Activated T-cell treated with anti-CD3 and anti-CD28 coated beads for 4 hours (primary cell): ENCODE results near the gene PMS2.
"Not testable (repeated sequence)": the region's sequence is repeated elsewhere in the genome, so short reads cannot be mapped to it uniquely, and the experiment has no call there.

Experiments
- DNase-seq: peaks from one replicate; pipeline ENCODE4 v3.0.0-alpha.2; 2020

The PMS2 gene

GRCh38 chr7:6008668-6009611, at the start of gene PMS2, which contains the start of gene AIMP2:
Gene PMS2, minus strand, starts transcription at chr7:6009049. Its CDS starts 30 bp downstream, at chr7:6009019.
Gene AIMP2, plus strand, starts transcription at chr7:6009272. Its CDS starts 92 bp downstream, at chr7:6009364.
- peak; percentile 96 for DNase-seq

DNA sequence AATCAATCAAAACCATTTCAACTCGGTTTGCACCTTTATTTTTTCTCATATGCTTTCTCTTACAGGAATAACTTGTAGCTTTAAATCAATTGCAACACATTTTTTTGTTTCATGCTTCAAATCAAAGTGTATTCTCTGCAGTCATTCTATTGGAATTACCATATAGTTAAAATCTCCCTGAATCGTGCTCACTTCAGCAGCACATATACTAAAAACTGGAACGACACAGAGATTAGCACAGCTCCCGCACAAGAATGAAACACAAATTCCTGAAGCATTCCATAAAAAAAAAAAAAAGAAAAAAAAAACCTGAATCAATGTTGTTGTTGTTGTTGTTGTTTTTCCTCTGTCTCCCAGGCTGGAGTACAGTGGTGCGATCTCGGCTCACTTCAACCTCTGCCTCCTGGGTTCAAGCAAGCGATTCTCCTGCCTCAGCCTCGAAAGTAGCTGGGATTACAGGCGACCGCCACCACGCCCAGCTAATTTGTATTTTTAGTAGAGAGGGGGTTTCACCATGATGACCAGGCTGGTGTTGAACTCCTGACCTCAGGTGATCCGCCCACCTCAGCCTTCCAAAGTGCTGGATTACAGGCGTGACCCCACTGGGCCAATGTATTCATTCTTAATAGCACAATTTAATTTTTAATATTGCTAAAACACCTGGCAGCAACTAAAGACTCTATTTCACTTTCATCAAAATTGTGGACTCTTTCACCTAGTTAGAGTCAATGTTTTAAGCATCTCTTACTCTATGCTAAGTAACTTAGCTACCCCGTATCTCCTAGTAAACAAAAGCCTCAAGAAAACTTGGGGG, 48.7 kb upstream of the PMS2 start:
- no peak for DNase-seq

GRCh38 chr7:6056616-6057015, 47.8 kb upstream of the PMS2 start:
- no peak for DNase-seq

DNA sequence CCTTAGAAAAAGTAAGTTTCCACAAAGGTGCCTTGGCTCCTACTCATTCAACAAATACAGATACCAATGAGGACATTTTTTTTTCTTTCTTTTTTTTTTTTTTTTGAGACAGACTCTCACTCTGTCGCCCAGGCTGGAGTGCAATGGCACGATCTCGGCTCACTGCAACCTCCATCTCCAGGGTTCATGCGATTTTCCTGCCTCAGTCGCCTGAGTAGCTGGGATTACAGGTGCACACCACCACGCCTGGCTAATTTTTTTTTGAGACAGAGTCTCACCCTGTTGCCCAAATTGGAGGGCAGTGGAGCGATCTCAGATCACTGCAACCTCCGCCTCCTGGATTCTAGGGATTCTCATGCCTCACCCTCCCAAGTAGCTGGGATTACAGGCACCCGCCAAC, 42.3 kb upstream of the PMS2 start:
- not testable (repeated sequence) for DNase-seq

DNA sequence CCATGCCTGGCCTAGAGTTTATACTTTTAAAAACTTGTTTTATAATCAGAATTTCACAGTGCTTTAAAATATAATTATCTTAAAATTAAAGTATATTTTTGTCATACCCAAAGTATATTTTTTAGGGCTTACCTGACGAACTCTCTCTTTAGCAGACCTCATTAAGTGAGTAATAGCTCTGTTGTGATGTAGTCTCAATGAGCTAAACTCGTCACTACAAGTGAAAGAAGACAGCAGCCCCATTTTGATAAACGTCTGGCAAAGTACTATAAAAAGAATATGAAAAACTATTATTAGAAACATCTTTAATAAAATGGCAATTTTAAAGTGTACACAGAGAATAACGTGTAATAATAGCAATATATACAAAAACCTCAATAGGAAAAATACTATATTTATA, 40.9 kb upstream of the PMS2 start:
- no peak for DNase-seq

- DNase-seq, result no peak
Measured at GRCh38 chr7:6035686-6036085, 26.8 kb upstream of the PMS2 start.

DNA sequence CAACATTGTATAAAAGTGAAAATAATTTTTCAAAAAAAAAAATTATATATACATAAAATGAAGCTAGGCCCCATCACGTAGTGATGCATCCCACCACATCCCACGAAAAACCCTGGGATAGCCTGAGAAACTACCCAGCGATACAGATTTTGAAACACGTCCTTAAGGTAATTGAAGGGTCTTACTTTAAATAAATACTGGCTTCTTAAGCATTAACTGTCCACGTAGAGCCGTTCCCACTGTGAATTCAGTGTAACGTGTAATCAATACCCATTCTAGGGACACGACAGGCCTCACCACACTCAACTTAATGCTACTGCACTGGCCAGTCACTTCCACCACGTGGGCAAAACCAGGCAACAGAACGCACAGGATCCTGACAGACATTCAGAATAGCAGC, 26.3 kb upstream of the PMS2 start:
- DNase-seq, result no peak

- DNase-seq, result no peak
Measured at GRCh38 chr7:6032641-6033040, 23.8 kb upstream of the PMS2 start.

DNA sequence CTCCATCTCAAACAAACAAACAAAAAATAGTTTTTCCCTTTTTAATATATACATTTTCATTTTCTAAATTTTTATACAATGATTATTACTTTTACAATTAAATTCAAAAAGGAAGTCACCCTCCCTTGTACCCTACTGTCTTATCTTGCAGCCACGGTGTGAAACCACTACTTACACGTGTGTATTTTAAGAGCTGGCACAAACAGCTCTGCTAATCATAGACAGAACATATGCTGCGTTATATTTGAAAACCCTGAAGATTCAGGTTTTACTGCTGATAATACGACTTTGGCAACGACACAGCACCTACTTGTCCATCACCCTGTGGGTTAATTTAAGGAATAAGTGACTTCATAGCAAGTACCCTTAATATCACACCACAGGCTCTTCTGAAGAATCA, 23.3 kb upstream of the PMS2 start:
- DNase-seq, result no peak

GRCh38 chr7:6031567-6031966, 22.7 kb upstream of the PMS2 start:
- no peak for DNase-seq

- no peak for DNase-seq
Measured at GRCh38 chr7:6030988-6031387, 22.1 kb upstream of the PMS2 start, which contains the start of gene ANKRD61. Gene ANKRD61, plus strand, starts transcription at chr7:6031376. Its CDS starts 0 bp downstream, at chr7:6031376.

DNA sequence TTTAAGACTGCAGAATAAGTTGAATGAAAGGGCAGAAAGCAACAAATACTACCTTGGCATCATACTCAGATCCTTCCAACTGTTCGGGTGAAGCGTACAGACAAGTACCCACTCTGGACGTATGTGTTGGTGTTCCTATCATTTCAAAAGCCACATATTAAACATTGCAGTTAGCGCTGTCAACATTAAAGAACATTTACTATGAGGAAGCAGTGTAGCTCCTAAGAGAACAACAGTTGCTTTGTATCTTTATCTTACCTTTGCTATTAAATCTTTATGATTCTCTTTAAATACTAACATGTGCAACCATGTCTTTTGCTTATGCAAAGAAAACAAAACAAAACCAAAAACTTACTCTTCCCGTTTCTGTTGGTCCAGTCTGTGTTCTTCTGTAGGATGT, 19.7 kb upstream of the PMS2 start:
- DNase-seq, result no peak

GRCh38 chr7:6027806-6028365, 19.0 kb upstream of the PMS2 start:
- no peak for DNase-seq

GRCh38 chr7:6026820-6027311, 18.0 kb upstream of the PMS2 start:
- no peak for DNase-seq

DNA sequence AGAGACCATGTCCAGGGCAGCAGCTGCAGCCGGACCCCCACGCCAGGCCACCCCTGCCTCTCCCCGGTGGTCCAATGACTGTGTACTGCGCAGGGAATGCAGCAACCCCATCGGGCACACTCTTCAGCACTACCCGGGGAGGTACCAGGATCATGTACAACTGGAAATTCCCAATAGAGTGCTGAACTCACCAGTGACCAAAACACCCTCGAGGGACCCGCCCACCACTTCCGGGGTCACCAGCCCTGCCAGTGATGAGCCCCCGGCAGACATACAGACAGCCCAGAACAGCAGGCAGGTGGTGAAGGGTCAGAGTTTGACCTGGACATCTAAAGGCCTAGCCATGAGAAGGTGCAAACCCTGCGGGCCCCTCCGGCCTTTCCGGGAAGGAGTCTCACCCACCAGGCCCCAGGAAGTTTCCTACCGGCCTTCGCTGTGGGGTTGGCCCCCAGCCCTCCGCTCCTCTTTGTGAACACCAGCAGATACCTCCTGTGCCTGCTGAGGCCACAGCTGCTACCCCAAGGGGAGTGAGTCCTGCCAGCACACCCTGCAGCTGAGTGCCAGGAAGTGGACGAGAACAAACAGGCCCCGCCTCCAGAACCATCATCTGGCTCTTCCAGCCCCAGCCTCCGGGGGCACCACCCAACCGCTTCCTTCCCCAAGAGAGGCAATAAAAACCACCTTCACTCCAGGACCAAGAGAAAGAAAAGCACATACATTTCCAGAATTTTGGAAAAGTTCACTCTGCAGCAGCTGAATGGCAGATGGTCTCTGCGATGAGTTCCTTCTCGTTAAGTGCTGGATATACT, 17.4 kb upstream of the PMS2 start:
- peak; percentile 34 for DNase-seq

DNA sequence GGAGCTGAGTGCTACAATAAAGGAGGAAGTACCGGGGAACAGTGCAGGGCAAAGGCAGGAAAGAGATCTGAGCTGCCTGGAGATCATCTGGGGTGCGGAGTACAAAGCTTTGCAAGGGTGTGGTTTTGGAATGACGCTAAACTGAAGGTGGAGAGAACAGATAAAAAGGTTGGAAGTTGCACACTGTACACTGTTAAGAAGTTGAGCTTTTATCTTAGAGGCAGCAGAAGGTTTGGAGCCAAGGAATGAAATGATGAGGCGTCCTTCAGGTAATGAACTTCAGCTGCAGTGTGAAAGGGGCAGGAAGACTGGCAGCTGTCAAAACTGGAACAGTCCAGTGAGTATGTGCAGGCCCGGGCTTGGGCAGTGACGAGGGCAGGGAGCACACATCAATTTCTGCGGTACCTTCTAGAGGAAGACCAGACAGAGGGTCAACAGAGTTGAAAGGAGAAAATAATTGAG, 15.2 kb upstream of the PMS2 start:
- DNase-seq, result no peak

GRCh38 chr7:6022707-6023106, 13.9 kb upstream of the PMS2 start:
- DNase-seq, result no peak

DNA sequence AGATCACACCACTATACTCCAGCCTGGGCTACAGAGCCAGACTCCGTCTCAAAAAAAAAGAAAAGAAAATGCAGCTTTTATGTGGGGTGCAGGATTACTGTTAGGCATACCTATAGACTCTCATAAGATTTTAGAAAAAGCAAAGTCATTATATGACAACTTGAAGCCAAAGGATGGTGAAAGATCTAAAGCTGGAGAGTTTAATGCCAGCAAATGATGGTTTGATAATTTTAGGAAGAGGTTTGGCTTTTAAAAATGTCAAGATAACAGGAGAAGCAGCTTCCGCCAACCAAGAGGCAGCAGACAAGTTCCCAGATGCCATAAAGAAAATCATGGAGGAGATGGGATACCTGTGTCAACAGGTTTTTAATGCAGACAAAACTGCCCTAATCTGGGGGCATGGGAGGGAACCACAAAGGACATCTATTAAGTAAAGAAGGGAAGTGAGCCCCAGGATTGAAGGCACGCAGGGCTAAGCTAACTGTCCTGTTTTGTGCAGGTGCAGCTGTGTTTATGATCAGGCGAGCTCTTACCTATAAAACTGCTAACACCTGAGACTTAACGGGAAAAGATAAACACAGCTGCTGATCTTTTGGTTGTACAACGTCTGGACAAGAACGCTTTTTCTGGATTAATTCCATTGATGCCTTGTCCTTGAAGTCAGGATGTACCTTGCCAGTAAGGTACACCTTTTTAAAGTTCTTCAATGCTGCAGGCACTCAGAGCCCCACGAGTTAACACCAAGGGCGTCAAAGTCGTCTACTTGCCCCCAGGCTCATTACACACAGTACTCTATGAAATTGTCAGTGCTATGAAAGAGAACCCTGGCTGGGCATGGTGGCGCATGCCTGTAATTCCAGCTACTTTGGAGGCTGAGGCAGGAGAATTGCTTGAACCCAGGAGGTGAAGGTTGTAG, 11.8 kb upstream of the PMS2 start:
- no peak for DNase-seq

DNA sequence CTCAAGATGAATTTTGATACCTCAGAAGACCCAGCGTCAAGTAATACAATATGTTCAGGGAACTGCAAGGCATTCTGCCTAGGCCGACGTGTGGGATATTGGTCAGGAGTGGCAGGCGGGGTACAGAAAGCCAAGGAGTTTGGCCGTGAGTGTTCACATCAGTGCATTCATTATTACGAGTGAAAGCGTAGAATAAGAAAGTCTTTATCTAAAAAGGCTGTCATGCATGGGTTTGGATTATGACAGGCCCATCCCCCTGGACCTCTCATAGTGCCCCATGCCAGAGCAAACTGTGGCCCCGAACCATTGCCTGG, 7.8 kb upstream of the PMS2 start:
- no peak for DNase-seq

DNA sequence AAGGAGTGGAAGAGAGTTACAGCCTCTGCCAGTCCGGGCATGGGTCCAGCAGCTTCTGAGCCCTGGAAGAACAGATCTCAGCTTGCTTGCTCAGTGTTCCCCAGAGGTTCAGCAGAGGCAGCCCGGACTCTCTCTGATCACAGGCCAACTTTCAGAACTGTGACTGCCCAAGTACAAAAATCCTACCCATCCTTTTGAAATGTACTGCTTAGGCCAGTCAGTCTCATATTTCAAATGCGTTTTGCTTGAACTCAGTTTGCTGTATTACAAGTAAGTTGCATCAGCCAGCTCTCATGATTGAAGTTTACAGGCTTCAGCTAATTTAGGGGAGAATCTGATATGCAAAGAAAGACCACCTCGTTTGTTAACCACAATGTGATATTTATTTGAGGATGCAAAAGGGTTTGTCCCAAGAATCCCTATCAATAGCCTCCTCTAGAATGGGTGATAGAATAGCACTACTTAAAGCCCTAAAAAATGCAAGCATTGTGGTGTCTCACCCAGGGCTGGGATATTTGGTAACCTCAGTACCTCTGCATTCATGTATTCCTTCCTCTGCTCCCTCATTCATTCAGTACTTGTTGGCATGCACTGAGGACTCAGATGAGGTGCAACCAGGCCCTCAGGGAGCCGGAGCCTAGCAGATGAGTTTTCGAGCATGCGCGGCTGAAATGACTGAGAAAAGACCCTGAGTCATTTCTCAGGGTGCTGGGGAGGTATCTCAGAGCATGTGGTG, 7.2 kb upstream of the PMS2 start:
- DNase-seq, result no peak
